C4-2B (cell line): ENCODE data around the gene DUSP2.

Experiments
- H3K27ac ChIP-seq: fragments of 450-650 bp; 2 replicates; pipeline ENCODE4 v1.5.1; 2017
- ZFX ChIP-seq: fragments of 450-650 bp; IDR thresholded peaks from 2 replicates; pipeline ENCODE4 v1.6.1; 2017
- TF ChIP-seq, protein P1 (sequence below): fragments of 450-650 bp; conservative IDR thresholded peaks from 2 replicates; pipeline ENCODE4 v1.5.1; 2017; ENCODE audit warnings: mild to moderate bottlenecking

DUSP2 gene

DNA sequence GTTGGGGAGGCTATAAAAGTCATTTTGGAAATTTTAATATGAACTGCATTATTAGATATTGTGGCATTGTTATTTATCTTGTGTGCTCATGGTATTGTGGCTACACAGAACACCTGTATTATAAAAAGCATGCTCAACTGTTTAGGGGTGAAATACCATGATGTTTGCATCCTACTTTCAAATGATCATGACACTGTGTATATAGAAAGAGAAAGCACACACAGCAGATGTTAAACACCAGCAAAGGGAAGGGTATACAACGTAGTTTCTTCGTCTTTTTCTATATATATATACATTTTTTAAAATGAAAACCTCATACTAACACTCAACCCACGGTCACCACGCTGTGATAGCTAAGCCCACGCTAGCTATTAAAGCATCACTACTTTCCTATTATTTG lies 36.3 kb upstream of the DUSP2 start:
- TF ChIP-seq, protein P1, sequence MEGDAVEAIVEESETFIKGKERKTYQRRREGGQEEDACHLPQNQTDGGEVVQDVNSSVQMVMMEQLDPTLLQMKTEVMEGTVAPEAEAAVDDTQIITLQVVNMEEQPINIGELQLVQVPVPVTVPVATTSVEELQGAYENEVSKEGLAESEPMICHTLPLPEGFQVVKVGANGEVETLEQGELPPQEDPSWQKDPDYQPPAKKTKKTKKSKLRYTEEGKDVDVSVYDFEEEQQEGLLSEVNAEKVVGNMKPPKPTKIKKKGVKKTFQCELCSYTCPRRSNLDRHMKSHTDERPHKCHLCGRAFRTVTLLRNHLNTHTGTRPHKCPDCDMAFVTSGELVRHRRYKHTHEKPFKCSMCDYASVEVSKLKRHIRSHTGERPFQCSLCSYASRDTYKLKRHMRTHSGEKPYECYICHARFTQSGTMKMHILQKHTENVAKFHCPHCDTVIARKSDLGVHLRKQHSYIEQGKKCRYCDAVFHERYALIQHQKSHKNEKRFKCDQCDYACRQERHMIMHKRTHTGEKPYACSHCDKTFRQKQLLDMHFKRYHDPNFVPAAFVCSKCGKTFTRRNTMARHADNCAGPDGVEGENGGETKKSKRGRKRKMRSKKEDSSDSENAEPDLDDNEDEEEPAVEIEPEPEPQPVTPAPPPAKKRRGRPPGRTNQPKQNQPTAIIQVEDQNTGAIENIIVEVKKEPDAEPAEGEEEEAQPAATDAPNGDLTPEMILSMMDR: no peak
- no peak for TF ChIP-seq ZFX

DNA sequence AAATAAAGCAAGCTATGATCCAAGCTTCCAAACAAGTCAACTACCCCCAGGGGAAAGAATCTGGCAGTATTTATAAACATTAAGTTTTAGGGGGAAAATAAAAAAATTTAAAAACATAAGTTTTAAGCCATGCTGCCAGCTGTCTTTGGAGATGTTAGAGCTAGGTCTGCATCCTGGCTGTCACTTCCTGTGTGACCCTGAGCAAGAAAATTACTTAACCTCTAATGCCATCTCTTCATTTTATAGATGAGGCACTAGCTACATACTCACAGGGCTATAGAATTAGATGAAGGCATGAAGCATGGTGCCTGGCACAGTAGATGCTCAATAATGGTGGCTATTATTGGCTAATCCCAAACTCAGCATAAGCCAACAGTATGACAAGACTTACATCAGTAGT lies 35.3 kb upstream of the DUSP2 start:
- no peak overlapping the region for H3K27ac ChIP-seq
- TF ChIP-seq, protein P1: no peak
- no peak for TF ChIP-seq ZFX

More for the DNA sequence above, 36.3 kb upstream of the DUSP2 start:
- H3K27ac ChIP-seq: no peak overlapping the region

DNA sequence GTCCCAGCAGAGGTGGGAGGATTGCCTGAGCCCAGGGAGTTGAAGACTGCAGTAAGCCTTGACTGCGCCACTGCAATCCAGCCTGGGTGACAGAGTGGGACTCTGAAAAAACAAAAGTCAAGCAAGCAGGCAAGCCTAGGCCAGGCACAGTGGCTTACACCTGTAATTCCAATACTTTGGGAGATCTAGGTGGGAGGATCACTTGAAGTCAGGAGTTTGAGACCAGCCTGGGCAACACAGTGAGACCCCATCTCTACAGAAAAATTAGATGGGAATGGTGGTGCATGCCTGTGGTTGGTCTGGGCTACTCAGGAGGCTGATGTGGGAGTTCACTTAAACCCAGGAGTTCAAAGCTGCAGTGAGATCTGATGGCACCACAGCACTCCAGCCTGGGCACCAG lies 34.8 kb upstream of the DUSP2 start:
- TF ChIP-seq, protein P1: no peak
- no peak overlapping the region for H3K27ac ChIP-seq

DNA sequence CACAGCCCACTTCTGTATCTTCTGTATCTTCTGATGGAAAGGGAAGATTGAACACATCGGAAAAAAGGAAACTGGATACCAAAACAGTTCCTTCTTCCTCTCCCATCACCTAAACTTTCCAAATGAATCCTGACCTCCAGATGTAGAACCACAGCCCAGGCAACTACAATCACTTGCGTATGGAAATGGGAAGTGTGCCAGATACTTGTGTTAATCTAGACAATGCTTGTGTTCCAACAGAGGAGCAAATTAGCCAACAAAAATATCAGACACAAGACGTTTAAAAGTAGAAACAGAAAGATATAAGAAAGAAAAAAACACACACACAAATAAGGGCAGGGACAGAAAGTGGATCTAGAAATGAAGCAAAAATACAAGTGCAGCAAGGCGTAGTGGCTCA lies 31.4 kb upstream of the DUSP2 start:
- no peak overlapping the region for H3K27ac ChIP-seq
- TF ChIP-seq, protein P1: no peak
- TF ChIP-seq ZFX: no peak

DNA sequence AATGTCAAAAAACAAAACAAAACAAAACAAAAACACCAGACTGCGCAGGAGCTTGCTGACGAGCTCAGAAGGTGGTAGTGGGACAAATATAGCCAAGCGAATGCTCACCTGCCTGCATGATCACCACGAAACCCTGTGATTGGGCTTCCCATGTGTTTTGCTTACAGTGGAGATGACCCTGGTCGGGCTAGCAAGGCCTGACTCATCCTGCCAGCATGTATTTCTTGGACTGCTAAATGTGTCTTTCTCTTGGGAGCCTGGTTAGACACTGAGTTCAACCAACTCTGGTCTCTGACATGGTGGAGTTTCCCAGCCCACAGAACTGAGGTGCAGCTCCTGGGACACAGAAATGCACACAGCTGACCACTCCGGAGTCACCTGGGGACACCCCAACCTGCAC lies 30.7 kb upstream of the DUSP2 start:
- H3K27ac ChIP-seq: no peak overlapping the region
- TF ChIP-seq, protein P1: no peak
- TF ChIP-seq ZFX: no peak

DNA sequence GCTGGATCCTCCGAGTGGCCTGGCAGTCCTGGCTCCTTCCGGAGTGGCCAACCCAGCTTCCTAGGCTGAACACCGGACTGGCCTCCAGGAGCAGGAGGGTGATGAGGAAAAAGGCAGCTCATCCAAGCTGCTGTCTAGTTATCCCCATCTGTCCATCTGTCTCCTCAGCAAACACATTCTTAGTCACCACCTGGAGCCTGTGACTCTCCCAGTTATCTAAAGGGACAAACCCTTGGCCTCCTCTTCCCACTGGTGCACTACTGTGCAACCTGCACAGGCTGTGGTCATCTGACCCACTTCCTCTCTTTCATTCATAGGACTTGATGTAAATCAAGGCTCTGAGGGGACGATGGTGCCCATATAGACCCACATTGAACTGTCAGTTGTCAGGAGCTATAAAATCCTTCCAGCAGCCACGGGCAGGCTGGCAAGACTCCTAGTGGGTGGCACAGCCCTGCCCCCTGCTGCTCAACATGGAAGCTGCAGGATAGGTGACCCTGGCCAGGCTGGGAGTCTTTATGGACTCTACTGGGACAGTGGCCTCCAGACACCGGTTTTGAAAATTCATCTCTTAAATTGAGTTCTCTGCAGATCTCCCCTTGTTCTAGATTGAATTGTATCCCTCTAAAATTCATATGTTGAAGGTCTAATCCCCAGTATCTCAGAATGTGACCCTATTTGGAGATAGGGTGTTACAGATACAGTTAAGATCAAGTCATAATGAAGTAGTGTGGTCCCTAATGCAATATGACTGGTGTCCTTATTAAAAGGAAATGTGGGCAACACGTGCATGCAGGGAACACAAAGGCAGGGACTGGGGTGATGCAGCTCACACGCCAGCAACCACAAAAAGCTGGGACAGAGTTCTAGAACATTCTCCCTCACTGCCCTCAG lies 29.3 kb upstream of the DUSP2 start:
- no peak overlapping the region for H3K27ac ChIP-seq
- TF ChIP-seq, protein P1: peak; percentile 95
- TF ChIP-seq ZFX: no peak

DNA sequence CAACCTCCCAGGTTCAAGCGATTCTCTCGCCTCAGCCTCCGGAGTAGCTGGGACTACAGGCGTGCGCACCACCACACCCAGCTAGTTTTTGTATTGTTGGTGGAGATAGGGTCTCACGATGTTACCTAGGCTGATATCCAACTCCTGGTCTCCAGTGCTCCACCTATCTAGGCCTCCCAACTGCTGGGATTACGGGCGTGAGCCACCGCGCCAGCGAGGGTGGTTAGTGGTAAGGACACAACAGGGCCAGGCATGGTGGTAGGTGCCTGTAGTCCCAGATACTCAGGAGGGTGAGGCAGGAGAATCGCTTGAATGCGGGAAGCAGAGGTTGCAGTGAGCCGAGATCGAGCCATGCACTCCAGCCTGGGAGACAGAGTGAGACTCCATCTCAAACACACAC lies 26.6 kb upstream of the DUSP2 start:
- no peak overlapping the region for H3K27ac ChIP-seq
- no peak for TF ChIP-seq ZFX
- TF ChIP-seq, protein P1: no peak
